OCI-LY1 (cell line): Measurements from ENCODE around the gene RNF166.

Experiments used
- H2AFZ ChIP-seq: fragments of 200-600 bp; sonication (generic), shearing (Covaris generic); 2 replicates; pipeline ENCODE4 v1.6.0; 2014; ENCODE audit warnings: antibody characterized with exemption, mild to moderate bottlenecking, low read length
- H3F3A ChIP-seq: fragments of 200-600 bp; sonication (generic), shearing (Covaris generic); 2 replicates; pipeline ENCODE4 v1.6.0; 2014; ENCODE audit warnings: mild to moderate bottlenecking, antibody characterized with exemption, low read length, moderate library complexity; ENCODE audit not compliant: insufficient read depth
- H3K27ac ChIP-seq: fragments of 200-600 bp; sonication (generic); 2 replicates; pipeline ENCODE4 v1.5.1; 2014; ENCODE audit warnings: low read length, mixed run types, mild to moderate bottlenecking, low read depth; ENCODE audit not compliant: poor library complexity, severe bottlenecking
- H3K27me3 ChIP-seq: fragments of 200-600 bp; sonication (generic); 2 replicates; pipeline ENCODE4 v1.6.0; 2014; ENCODE audit warnings: antibody characterized with exemption, mild to moderate bottlenecking, low read length, moderate library complexity; ENCODE audit not compliant: insufficient read depth
- H3K36me3 ChIP-seq: fragments of 200-600 bp; sonication (generic); 2 replicates; pipeline ENCODE4 v1.6.1; 2014; ENCODE audit warnings: mild to moderate bottlenecking, antibody characterized with exemption, low read length, moderate library complexity, mixed read lengths; ENCODE audit not compliant: insufficient read depth
- H3K4me1 ChIP-seq: fragments of 200-600 bp; sonication (generic); 2 replicates; pipeline ENCODE4 v1.5.1; 2014; ENCODE audit warnings: mild to moderate bottlenecking, low read length, moderate library complexity; ENCODE audit not compliant: insufficient read depth, severe bottlenecking
- H3K4me2 ChIP-seq: fragments of 200-600 bp; sonication (generic), shearing (Covaris generic); 2 replicates; pipeline ENCODE4 v1.6.1; 2014; ENCODE audit warnings: low read length
- H3K4me3 ChIP-seq: fragments of 200-600 bp; sonication (generic); 2 replicates; pipeline ENCODE4 v1.5.1; 2014; ENCODE audit warnings: low read length, low read depth, mild to moderate bottlenecking, mixed read lengths; ENCODE audit not compliant: poor library complexity, severe bottlenecking
- H3K79me2 ChIP-seq: fragments of 200-600 bp; shearing (Covaris generic); 2 replicates; pipeline ENCODE4 v1.6.1; 2016; ENCODE audit warnings: mixed run types, low read length, mixed read lengths; ENCODE audit not compliant: insufficient read depth
- H3K9ac ChIP-seq: fragments of 200-600 bp; sonication (generic), shearing (Covaris generic); 2 replicates; pipeline ENCODE4 v1.6.1; 2014; ENCODE audit warnings: mild to moderate bottlenecking, low read length, mixed read lengths
- H3K9me2 ChIP-seq: fragments of 200-600 bp; sonication (generic), shearing (Covaris generic); 2 replicates; pipeline ENCODE4 v1.6.1; 2014; ENCODE audit warnings: low read depth, mild to moderate bottlenecking, low read length, mixed read lengths
- H3K9me3 ChIP-seq: fragments of 200-600 bp; shearing (Covaris generic); 2 replicates; pipeline ENCODE4 v1.6.1; 2014; ENCODE audit warnings: low read length, mixed read lengths
- H4K20me1 ChIP-seq: fragments of 200-600 bp; sonication (generic), shearing (Covaris generic); 2 replicates; pipeline ENCODE4 v1.6.0; 2016; ENCODE audit warnings: mild to moderate bottlenecking, low read length; ENCODE audit not compliant: insufficient read depth
- CTCF ChIP-seq: fragments of 200-600 bp; sonication (generic), shearing (Covaris generic); IDR thresholded peaks from 2 replicates; pipeline ENCODE4 v1.5.1; 2017; ENCODE audit warnings: mild to moderate bottlenecking, antibody characterized with exemption, low read length, moderate library complexity, mixed read lengths
- EZH2 ChIP-seq: fragments of 200-600 bp; sonication (generic), shearing (Covaris generic); IDR thresholded peaks from 2 replicates; pipeline ENCODE4 v1.8.0; 2017; ENCODE audit warnings: borderline replicate concordance, mixed run types, mild to moderate bottlenecking, antibody characterized with exemption, low read length, moderate library complexity, mixed read lengths

The RNF166 gene

GRCh38 chr16:88655733-88656281 is 50.4 kb downstream of the RNF166 start:
- Histone ChIP-seq H3F3A (no peaks in the 10 kb centered on the region), H3K79me2 (no peaks in the 10 kb centered on the region), H3K9me3 (no peaks in the 10 kb centered on the region), H3K27ac (no peak overlapping the region), H3K36me3 (peaks cover 45% of the 10 kb centered on the region; the same call in 1 of the 2 replicates), H3K9me2 (no peaks in the 10 kb centered on the region), H3K9ac (no peak overlapping the region), H3K4me2 (no peak overlapping the region), H3K27me3 (no peaks in the 10 kb centered on the region), H4K20me1 (no peaks in the 10 kb centered on the region), H3K4me3 (no peak overlapping the region), H2AFZ (no peak overlapping the region), H3K4me1 (peaks cover 28% of the 10 kb centered on the region)
- no peak for TF ChIP-seq EZH2

- Histone ChIP-seq H4K20me1 (no peaks in the 10 kb centered on the region), H3K9me3 (no peaks in the 10 kb centered on the region)
Measured at GRCh38 chr16:88655053-88655732, 51.0 kb downstream of the RNF166 start.

GRCh38 chr16:88654363-88655052 is 51.7 kb downstream of the RNF166 start:
- Histone ChIP-seq H3K9me3 (no peaks in the 10 kb centered on the region), H3K36me3 (peaks cover 53% of the 10 kb centered on the region), H3K9ac (no peak overlapping the region), H4K20me1 (no peaks in the 10 kb centered on the region), H2AFZ (no peak overlapping the region), H3F3A (no peaks in the 10 kb centered on the region), H3K27ac (no peak overlapping the region), H3K9me2 (no peaks in the 10 kb centered on the region), H3K4me1 (peaks cover 34% of the 10 kb centered on the region), H3K4me3 (no peak overlapping the region), H3K79me2 (no peaks in the 10 kb centered on the region), H3K4me2 (no peak overlapping the region), H3K27me3 (no peaks in the 10 kb centered on the region)
- TF ChIP-seq EZH2 (no peak), CTCF (no peak)

More at GRCh38 chr16:88655053-88655732, 51.0 kb downstream of the RNF166 start:
- H3K9me2 ChIP-seq = no peaks in the 10 kb centered on the region
- TF ChIP-seq CTCF = no peak
- no peak for TF ChIP-seq EZH2
- H3F3A ChIP-seq = no peaks in the 10 kb centered on the region
- H3K27ac ChIP-seq = no peak overlapping the region
- no peak overlapping the region for H2AFZ ChIP-seq
- no peak overlapping the region for H3K9ac ChIP-seq
- no peak overlapping the region for H3K4me3 ChIP-seq
- H3K79me2 ChIP-seq = no peaks in the 10 kb centered on the region
- peaks cover 49% of the 10 kb centered on the region for H3K36me3 ChIP-seq
- H3K4me2 ChIP-seq = no peak overlapping the region
- peaks cover 27% of the 10 kb centered on the region for H3K4me1 ChIP-seq
- H3K27me3 ChIP-seq = no peaks in the 10 kb centered on the region
